Neural cell (in vitro differentiated cells): Measurements from ENCODE around the gene IGFBP2. TPM values are rescaled to one million over a fixed set of nuclear protein-coding genes. Genes with fewer than 3 reads are reported as not detected.

ENCODE experiments used
- H2AFZ ChIP-seq: fragments of 200-600, 300-800 bp; sonication (generic), shearing (Covaris generic); 2 replicates; pipeline ENCODE4 v1.6.0; 2014; ENCODE audit warnings: low read depth, mild to moderate bottlenecking, antibody characterized with exemption, low read length, moderate library complexity
- H3F3A ChIP-seq: fragments of 200-600 bp; shearing (Covaris generic); 2 replicates; pipeline ENCODE4 v1.6.1; 2016; ENCODE audit warnings: mild to moderate bottlenecking, moderate library complexity, mixed read lengths, antibody characterized with exemption, low read length; ENCODE audit not compliant: insufficient read depth, poor library complexity, severe bottlenecking
- H3K27ac ChIP-seq: fragments of 200-600, 300-800 bp; sonication (generic), shearing (Covaris generic); 2 replicates; pipeline ENCODE4 v1.5.1; 2014; ENCODE audit warnings: mild to moderate bottlenecking, low read length, moderate library complexity
- H3K27me3 ChIP-seq: fragments of 300-800, 200-600 bp; sonication (generic), shearing (Covaris generic); 2 replicates; pipeline ENCODE4 v1.6.0; 2014; ENCODE audit warnings: mild to moderate bottlenecking, low read depth, low read length, moderate library complexity; ENCODE audit not compliant: insufficient read depth
- H3K36me3 ChIP-seq: fragments of 300-800, 200-600 bp; sonication (generic), shearing (Covaris generic); 2 replicates; pipeline ENCODE4 v1.5.1; 2014; ENCODE audit warnings: mild to moderate bottlenecking, antibody characterized with exemption, low read length, moderate library complexity; ENCODE audit not compliant: insufficient read depth
- H3K4me2 ChIP-seq: fragments of 300-800, 200-600 bp; sonication (generic), shearing (Covaris generic); 2 replicates; pipeline ENCODE4 v1.6.0; 2014; ENCODE audit warnings: mild to moderate bottlenecking, low read length
- H3K4me3 ChIP-seq: fragments of 300-800, 200-600 bp; sonication (generic), shearing (Covaris generic); 2 replicates; pipeline ENCODE4 v1.5.1; 2014; ENCODE audit warnings: mild to moderate bottlenecking, low read length, moderate library complexity
- H3K79me2 ChIP-seq: fragments of 200-600 bp; shearing (Covaris generic); replicated peaks from 2 replicates; pipeline ENCODE4 v1.6.0; 2014; ENCODE audit warnings: mild to moderate bottlenecking, low read length, moderate library complexity; ENCODE audit not compliant: insufficient read depth
- H3K9ac ChIP-seq: fragments of 300-800, 200-600 bp; sonication (generic), shearing (Covaris generic); 2 replicates; pipeline ENCODE4 v1.6.1; 2016; ENCODE audit warnings: mild to moderate bottlenecking, low read length, mixed read lengths
- H3K9me2 ChIP-seq: fragments of 200-600 bp; shearing (Covaris generic); 2 replicates; pipeline ENCODE4 v1.6.1; 2016; ENCODE audit warnings: mild to moderate bottlenecking, low read length, mixed read lengths; ENCODE audit not compliant: insufficient read depth
- H3K9me3 ChIP-seq: fragments of 200-600, 300-800 bp; sonication (generic), shearing (Covaris generic); 2 replicates; pipeline ENCODE4 v1.6.1; 2016; ENCODE audit warnings: mild to moderate bottlenecking, mixed run types, low read length, moderate library complexity, mixed read lengths
- H4K20me1 ChIP-seq: fragments of 200-600 bp; shearing (Covaris generic); 2 replicates; pipeline ENCODE4 v1.6.1; 2016; ENCODE audit warnings: mild to moderate bottlenecking, mixed run types; ENCODE audit not compliant: insufficient read depth
- CTCF ChIP-seq: fragments of 450-650 bp; IDR thresholded peaks from 2 replicates; pipeline ENCODE4 v1.5.1; 2014; ENCODE audit warnings: antibody characterized with exemption, mild to moderate bottlenecking, moderate library complexity; ENCODE audit not compliant: poor library complexity, severe bottlenecking
- EP300 ChIP-seq: fragments of 450-650 bp; conservative IDR thresholded peaks from 2 replicates; pipeline ENCODE4 v1.6.1; 2014; ENCODE audit warnings: antibody characterized with exemption, mild to moderate bottlenecking, moderate library complexity; ENCODE audit not compliant: poor library complexity, severe bottlenecking
- EZH2 ChIP-seq: fragments of 200-600, 300-800 bp; shearing (Covaris generic), sonication (generic); IDR thresholded peaks from 2 replicates; pipeline ENCODE4 v1.6.1; 2014; ENCODE audit warnings: antibody characterized with exemption, low read length, borderline replicate concordance, mild to moderate bottlenecking; ENCODE audit not compliant: insufficient read depth, poor library complexity, severe bottlenecking
- MXI1 ChIP-seq: fragments of 450-650 bp; conservative IDR thresholded peaks from 2 replicates; pipeline ENCODE4 v1.6.1; 2014; ENCODE audit warnings: antibody characterized with exemption, mild to moderate bottlenecking; ENCODE audit not compliant: poor library complexity, severe bottlenecking
- POLR2AphosphoS5 ChIP-seq: IDR thresholded peaks from 2 replicates; pipeline ENCODE4 v1.6.1; 2012
- RAD21 ChIP-seq: fragments of 450-650 bp; conservative IDR thresholded peaks from 2 replicates; pipeline ENCODE4 v1.6.1; 2014; ENCODE audit warnings: antibody characterized with exemption, mild to moderate bottlenecking, moderate library complexity
- REST ChIP-seq: IDR thresholded peaks from 2 replicates; pipeline ENCODE4 v1.6.1; 2012; ENCODE audit warnings: borderline replicate concordance
- SMC3 ChIP-seq: fragments of 450-650 bp; conservative IDR thresholded peaks from 2 replicates; pipeline ENCODE4 v1.6.1; 2014; ENCODE audit warnings: antibody characterized with exemption, mild to moderate bottlenecking, moderate library complexity; ENCODE audit not compliant: poor library complexity
- TAF1 ChIP-seq: IDR thresholded peaks from 2 replicates; pipeline ENCODE4 v1.6.1; 2012; ENCODE audit warnings: low read depth
- polyA plus RNA-seq: library from polyadenylated mRNA; depleted of rRNA; stranded (reverse); fragments of >200 nt; gene quantifications from 2 replicates; pipeline ENCODE4 v1.2.3, GENCODE V29; 2014

Gene IGFBP2
- polyA plus RNA-seq, 1 donor from 2014 or later: 150 TPM

- TF ChIP-seq TAF1 (no peak), CTCF (no peak), SMC3 (no peak), EP300 (no peak), POLR2AphosphoS5 (no peak), EZH2 (no peak), REST (no peak), RAD21 (no peak), MXI1 (no peak)
- H3K4me2 ChIP-seq: no peak overlapping the region
- H3K27me3 ChIP-seq: no peaks in the 10 kb centered on the region
- H3K4me3 ChIP-seq: no peak overlapping the region
- no peaks in the 10 kb centered on the region for H3K79me2 ChIP-seq
- H3F3A ChIP-seq: no peaks in the 10 kb centered on the region
- H3K36me3 ChIP-seq: no peaks in the 10 kb centered on the region
- H3K27ac ChIP-seq: no peak overlapping the region
- no peaks in the 10 kb centered on the region for H3K9me2 ChIP-seq
- H4K20me1 ChIP-seq: no peaks in the 10 kb centered on the region
- H2AFZ ChIP-seq: no peak overlapping the region
- no peak overlapping the region for H3K9ac ChIP-seq
- no peaks in the 10 kb centered on the region for H3K9me3 ChIP-seq
Measured at GRCh38 chr2:216710551-216711301, 77.5 kb downstream of the IGFBP2 start.

GRCh38 chr2:216711348-216711747 lies 78.1 kb downstream of the IGFBP2 start:
- Histone ChIP-seq H3K9ac (no peak overlapping the region), H3K9me2 (no peaks in the 10 kb centered on the region), H3F3A (no peaks in the 10 kb centered on the region), H3K36me3 (no peaks in the 10 kb centered on the region), H2AFZ (no peak overlapping the region), H3K27ac (no peak overlapping the region), H3K9me3 (no peaks in the 10 kb centered on the region), H4K20me1 (no peaks in the 10 kb centered on the region), H3K79me2 (no peaks in the 10 kb centered on the region), H3K4me3 (no peak overlapping the region), H3K4me2 (no peak overlapping the region), H3K27me3 (no peaks in the 10 kb centered on the region)
- no peak for TF ChIP-seq EZH2
- TF ChIP-seq MXI1: no peak
- TF ChIP-seq EP300: no peak
- TF ChIP-seq TAF1: no peak
- no peak for TF ChIP-seq SMC3
- TF ChIP-seq CTCF: no peak
- TF ChIP-seq RAD21: no peak
- TF ChIP-seq POLR2AphosphoS5: no peak
- TF ChIP-seq REST: no peak
